HEK293T (cell line): ENCODE results near the gene TMEM221.

Experiments used
- BHLHE40 ChIP-seq: fragments of 450-650 bp; IDR thresholded peaks from 2 replicates; pipeline ENCODE4 v1.6.1; 2016; ENCODE audit warnings: mild to moderate bottlenecking, moderate library complexity, borderline replicate concordance
- HDGF ChIP-seq: fragments of 450-650 bp; IDR thresholded peaks from 2 replicates; pipeline ENCODE4 v1.6.1; 2017; ENCODE audit warnings: antibody characterized with exemption, borderline replicate concordance
- PKNOX1 ChIP-seq: fragments of 450-650 bp; IDR thresholded peaks from 2 replicates; pipeline ENCODE4 v1.6.1; 2016

GRCh38 chr19:17398902-17399527, 49.5 kb downstream of the TMEM221 start:
- TF ChIP-seq PKNOX1 (no peak), BHLHE40 (no peak), HDGF (no peak)
